ENCODE results near the gene GTF3C1.

DNA sequence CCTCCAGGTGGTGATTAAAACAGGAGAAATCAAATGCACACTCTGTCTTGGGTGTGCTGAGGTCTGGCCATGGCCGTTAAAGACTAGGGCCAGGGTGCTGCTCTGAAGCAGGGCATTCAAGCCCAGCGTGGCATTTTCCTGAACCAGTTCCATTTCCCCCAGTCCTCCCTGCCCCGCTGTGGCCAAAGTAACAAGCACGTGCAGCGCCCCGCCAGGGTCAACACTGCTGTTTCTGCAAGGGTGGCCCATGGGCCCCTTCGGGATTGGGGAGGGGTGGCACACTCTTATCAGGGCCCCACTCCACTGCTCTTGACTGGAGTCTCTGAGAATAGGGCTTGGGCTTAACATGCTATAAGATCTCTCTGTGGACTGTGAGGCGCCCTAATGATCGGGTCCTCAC lies 74.8 kb downstream of the GTF3C1 start:
- TF ChIP-seq, protein P1, sequence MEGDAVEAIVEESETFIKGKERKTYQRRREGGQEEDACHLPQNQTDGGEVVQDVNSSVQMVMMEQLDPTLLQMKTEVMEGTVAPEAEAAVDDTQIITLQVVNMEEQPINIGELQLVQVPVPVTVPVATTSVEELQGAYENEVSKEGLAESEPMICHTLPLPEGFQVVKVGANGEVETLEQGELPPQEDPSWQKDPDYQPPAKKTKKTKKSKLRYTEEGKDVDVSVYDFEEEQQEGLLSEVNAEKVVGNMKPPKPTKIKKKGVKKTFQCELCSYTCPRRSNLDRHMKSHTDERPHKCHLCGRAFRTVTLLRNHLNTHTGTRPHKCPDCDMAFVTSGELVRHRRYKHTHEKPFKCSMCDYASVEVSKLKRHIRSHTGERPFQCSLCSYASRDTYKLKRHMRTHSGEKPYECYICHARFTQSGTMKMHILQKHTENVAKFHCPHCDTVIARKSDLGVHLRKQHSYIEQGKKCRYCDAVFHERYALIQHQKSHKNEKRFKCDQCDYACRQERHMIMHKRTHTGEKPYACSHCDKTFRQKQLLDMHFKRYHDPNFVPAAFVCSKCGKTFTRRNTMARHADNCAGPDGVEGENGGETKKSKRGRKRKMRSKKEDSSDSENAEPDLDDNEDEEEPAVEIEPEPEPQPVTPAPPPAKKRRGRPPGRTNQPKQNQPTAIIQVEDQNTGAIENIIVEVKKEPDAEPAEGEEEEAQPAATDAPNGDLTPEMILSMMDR (IDR thresholded peaks at IDR 0.05; ENCODE audit: low read length) = no peak
- TF ChIP-seq EZH2phosphoT487 (IDR thresholded peaks at IDR 0.05; ENCODE audit: low read length) = no peak
- TF ChIP-seq EZH2 (optimal IDR thresholded peaks at IDR 0.05; ENCODE audit: low read depth, low read length) = no peak

All from MM.1S (cell line).